C4-2B (cell line): Measurements from ENCODE around the gene CPNE7.

Experiments
- ZFX ChIP-seq: fragments of 450-650 bp; IDR thresholded peaks from 2 replicates; pipeline ENCODE4 v1.6.1; 2017
- TF ChIP-seq, protein P1 (sequence below): fragments of 450-650 bp; conservative IDR thresholded peaks from 2 replicates; pipeline ENCODE4 v1.5.1; 2017; ENCODE audit warnings: mild to moderate bottlenecking

DNA sequence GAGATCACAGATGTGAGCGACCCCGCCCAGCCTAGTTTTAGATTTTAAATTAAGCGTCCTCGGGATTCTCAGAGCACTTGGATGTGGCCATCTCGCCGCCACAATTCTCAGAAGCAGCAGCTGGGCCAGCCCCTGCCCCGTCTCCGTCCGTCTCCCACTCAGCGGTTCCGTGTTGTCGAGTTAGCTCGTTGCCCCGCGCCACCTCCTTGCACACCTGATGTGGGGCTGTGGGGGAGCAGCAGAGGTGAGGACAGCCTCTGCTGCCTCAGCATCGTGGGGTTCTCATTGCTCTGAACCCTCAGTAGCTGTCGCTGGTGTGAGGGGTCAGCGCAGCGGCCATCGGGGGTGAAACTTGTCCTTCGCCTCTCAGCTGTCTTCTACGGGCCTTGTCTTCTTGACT, 23.2 kb upstream of the CPNE7 start:
- TF ChIP-seq, protein P1, sequence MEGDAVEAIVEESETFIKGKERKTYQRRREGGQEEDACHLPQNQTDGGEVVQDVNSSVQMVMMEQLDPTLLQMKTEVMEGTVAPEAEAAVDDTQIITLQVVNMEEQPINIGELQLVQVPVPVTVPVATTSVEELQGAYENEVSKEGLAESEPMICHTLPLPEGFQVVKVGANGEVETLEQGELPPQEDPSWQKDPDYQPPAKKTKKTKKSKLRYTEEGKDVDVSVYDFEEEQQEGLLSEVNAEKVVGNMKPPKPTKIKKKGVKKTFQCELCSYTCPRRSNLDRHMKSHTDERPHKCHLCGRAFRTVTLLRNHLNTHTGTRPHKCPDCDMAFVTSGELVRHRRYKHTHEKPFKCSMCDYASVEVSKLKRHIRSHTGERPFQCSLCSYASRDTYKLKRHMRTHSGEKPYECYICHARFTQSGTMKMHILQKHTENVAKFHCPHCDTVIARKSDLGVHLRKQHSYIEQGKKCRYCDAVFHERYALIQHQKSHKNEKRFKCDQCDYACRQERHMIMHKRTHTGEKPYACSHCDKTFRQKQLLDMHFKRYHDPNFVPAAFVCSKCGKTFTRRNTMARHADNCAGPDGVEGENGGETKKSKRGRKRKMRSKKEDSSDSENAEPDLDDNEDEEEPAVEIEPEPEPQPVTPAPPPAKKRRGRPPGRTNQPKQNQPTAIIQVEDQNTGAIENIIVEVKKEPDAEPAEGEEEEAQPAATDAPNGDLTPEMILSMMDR, result no peak
- TF ChIP-seq ZFX, result no peak
